Measurements from ENCODE around the gene KIF14. TPM values are rescaled to one million over a fixed set of nuclear protein-coding genes. Genes with fewer than 3 reads are reported as not detected.

The KIF14 gene
- total and polyA plus RNA-seq, 2 of the 13 experiments (the other 11 are each of a cell fraction or from before 2014, with no cell fraction given), result 3.3 to 11.2 TPM

- POLR2A ChIA-PET, result no interaction called here
- TF ChIP-seq FOXK1 (CRISPR knock-in tag; IDR thresholded peaks at IDR 0.05; ENCODE audit: borderline replicate concordance, low read depth) (no peak), ZNF790 (CRISPR knock-in tag; IDR thresholded peaks at IDR 0.05; ENCODE audit: borderline replicate concordance) (no peak), ZNF251 (CRISPR knock-in tag; IDR thresholded peaks at IDR 0.05) (no peak), ZNF674 (CRISPR knock-in tag; IDR thresholded peaks at IDR 0.05; ENCODE audit: low read depth) (no peak), ZNF407 (CRISPR knock-in tag; IDR thresholded peaks at IDR 0.05; ENCODE audit: not compliant biosample characterization) (no peak), ZNF33A (CRISPR knock-in tag; IDR thresholded peaks at IDR 0.05; ENCODE audit: borderline replicate concordance) (no peak), ZNF644 (CRISPR knock-in tag; IDR thresholded peaks at IDR 0.05; ENCODE audit: low read depth) (no peak), ZKSCAN1 (IDR thresholded peaks at IDR 0.05; ENCODE audit: low read length) (no peak), MIER3 (CRISPR knock-in tag; IDR thresholded peaks at IDR 0.05; ENCODE audit: borderline replicate concordance) (no peak), EHMT2 (IDR thresholded peaks at IDR 0.05; ENCODE audit: borderline replicate concordance, low read depth, low read length) (no peak), KLF12 (CRISPR knock-in tag; IDR thresholded peaks at IDR 0.05; ENCODE audit: borderline replicate concordance) (no peak), ZNF552 (CRISPR knock-in tag; IDR thresholded peaks at IDR 0.05; ENCODE audit: borderline replicate concordance) (no peak), ZNF460 (CRISPR knock-in tag; IDR thresholded peaks at IDR 0.05; ENCODE audit: borderline replicate concordance) (no peak), ZNF484 (CRISPR knock-in tag; IDR thresholded peaks at IDR 0.05; ENCODE audit: borderline replicate concordance, low read depth) (no peak), MAFF (IDR thresholded peaks at IDR 0.05; ENCODE audit: low read depth, low read length) (no peak), FOXO1 (CRISPR knock-in tag; IDR thresholded peaks at IDR 0.05) (no peak), MTF2 (CRISPR knock-in tag; IDR thresholded peaks at IDR 0.05; ENCODE audit: borderline replicate concordance) (no peak)
- TF ChIP-seq, protein P1, sequence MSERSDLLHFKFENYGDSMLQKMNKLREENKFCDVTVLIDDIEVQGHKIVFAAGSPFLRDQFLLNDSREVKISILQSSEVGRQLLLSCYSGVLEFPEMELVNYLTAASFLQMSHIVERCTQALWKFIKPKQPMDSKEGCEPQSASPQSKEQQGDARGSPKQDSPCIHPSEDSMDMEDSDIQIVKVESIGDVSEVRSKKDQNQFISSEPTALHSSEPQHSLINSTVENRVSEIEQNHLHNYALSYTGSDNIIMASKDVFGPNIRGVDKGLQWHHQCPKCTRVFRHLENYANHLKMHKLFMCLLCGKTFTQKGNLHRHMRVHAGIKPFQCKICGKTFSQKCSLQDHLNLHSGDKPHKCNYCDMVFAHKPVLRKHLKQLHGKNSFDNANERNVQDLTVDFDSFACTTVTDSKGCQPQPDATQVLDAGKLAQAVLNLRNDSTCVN (CRISPR knock-in tag; IDR thresholded peaks at IDR 0.05; ENCODE audit: borderline replicate concordance), result no peak
Observed at GRCh38 chr1:200524092-200524491, 96.5 kb downstream of the KIF14 start.

More at GRCh38 chr1:200524092-200524491, 96.5 kb downstream of the KIF14 start:
- intact Hi-C loops (cut with micrococcal nuclease; ENCODE audit: unreplicated experiment) (no loop called here), in situ Hi-C loops (cut with HindIII; ENCODE audit: extremely low pct_ligation_motif_present, low pct_unique_long_range_greater_than_20kb) (no loop called here)
- H2AFZ ChIP-seq (ENCODE audit: low read length), result no peak overlapping the region
- no peak for DNase-seq (ENCODE audit: low spot score)
- no peak overlapping the region for H3K4me2 ChIP-seq (ENCODE audit: low read depth, low read length)
- H3K4me3 ChIP-seq (replicated peaks in 1 of 3; ENCODE audit: insufficient read depth in 1 of 3, low read depth in 2 of 3, low read length in 3 of 3), result no peak overlapping the region
- CTCF ChIA-PET (ENCODE audit: low intra/inter-chr PET ratio, low total read pairs), result no interaction called here
- no peaks in the 10 kb centered on the region for H3K79me2 ChIP-seq (ENCODE audit: insufficient read depth, low read length)
- no peaks in the 10 kb centered on the region for H4K20me1 ChIP-seq (ENCODE audit: insufficient read depth, low read length)
- no peak overlapping the region for H3K9ac ChIP-seq (ENCODE audit: insufficient read depth, low read depth, low read length)
- ATAC-seq, result no peak
- FAIRE-seq, result no peak
- no peaks in the 10 kb centered on the region for H3K9me3 ChIP-seq (ENCODE audit: low read length)
- BruUV-seq (replicated peaks), result no TSS peak
- H3K27me3 ChIP-seq (ENCODE audit: control insufficient read depth in 1 of 2, insufficient read depth in 2 of 2, low read length in 2 of 2), result no peaks in the 10 kb centered on the region; a peak in 1 of 5 replicates
- H3K27ac ChIP-seq (ENCODE audit: extremely low read length, insufficient read depth, low read length), result no peak overlapping the region
- WGBS (ENCODE audit: low lambda C conversion rate), result 49% methylated on average over 2 of the region's 2 CpGs
- H3K36me3 ChIP-seq (replicated peaks in 1 of 2; ENCODE audit: control insufficient read depth in 1 of 2, insufficient read depth in 2 of 2, low read length in 2 of 2), result no peaks in the 10 kb centered on the region
- no peaks in the 10 kb centered on the region for H3K4me1 ChIP-seq (ENCODE audit: insufficient read depth, low read length)
